Measurements from ENCODE around the gene ALDH1L2. TPM values are rescaled to one million over a fixed set of nuclear protein-coding genes. Genes with fewer than 3 reads are reported as not detected.

The ALDH1L2 gene
- total and polyA plus RNA-seq, 9 of the 15 experiments (the other 6 are each of a cell fraction or from before 2014, with no cell fraction given): 1.1 to 9.9 (median 3.8) TPM

GRCh38 chr12:105053116-105053572, 31.1 kb downstream of the ALDH1L2 start (continued):
- TF ChIP-seq CTCF (IDR thresholded peaks at IDR 0.05 in 2 of 3, conservative IDR thresholded peaks at IDR 0.05 in 1 of 3; ENCODE audit: insufficient read depth in 2 of 3, low read depth in 1 of 3, low read length in 3 of 3) (peak; percentile 62 to 90 (median 85)), SMC3 (conservative IDR thresholded peaks at IDR 0.05; ENCODE audit: insufficient read depth, low read depth, low read length) (peak; percentile 63)

GRCh38 chr12:105051981-105052380, 32.3 kb downstream of the ALDH1L2 start:
- H3K27ac ChIP-seq (ENCODE audit: extremely low read depth, low read depth, low read length): no peak overlapping the region
- ChIA-PET CTCF (ENCODE audit: low intra/inter-chr PET ratio) (interaction anchor here (0.6 to 1.0 kb wide), 2 partner anchors 67 to 116 kb away, joined by 3 to 4 read pairs; no protein-coding TSS in a partner anchor), POLR2A (no interaction called here)
- H3K4me3 ChIP-seq: no peak overlapping the region
- no peaks in the 10 kb centered on the region for H3K4me1 ChIP-seq (replicated peaks in 1 of 2; ENCODE audit: control insufficient read depth in 2 of 2, insufficient read depth in 2 of 2, low read length in 2 of 2)
- no peaks in the 10 kb centered on the region; the same call in 1 of the 2 replicates for H3K9me3 ChIP-seq (replicated peaks; ENCODE audit: control insufficient read depth, insufficient read depth, low read depth, low read length)
- no peak overlapping the region for H3K4me2 ChIP-seq (ENCODE audit: insufficient read depth, low read length)
- no peaks in the 10 kb centered on the region for H3K27me3 ChIP-seq (ENCODE audit: control insufficient read depth in 2 of 2, insufficient read depth in 2 of 2, low read length in 2 of 2)
- FAIRE-seq (no peak), ATAC-seq (no peak), DNase-seq (ENCODE audit: extremely low read depth in 1 of 4, low spot score in 3 of 4) (no peak)
- no peaks in the 10 kb centered on the region; the same call in 2 of the 3 replicates for H3K36me3 ChIP-seq (ENCODE audit: control insufficient read depth, insufficient read depth, low read length)
- WGBS (ENCODE audit: insufficient coverage, low coverage, missing lambda C conversion rate): 46% methylated on average over 4 of the region's 4 CpGs
- no peak for TF ChIP-seq WHSC1 (IDR thresholded peaks at IDR 0.05; ENCODE audit: low read length)
- TF ChIP-seq ZFPM2 (CRISPR knock-in tag; IDR thresholded peaks at IDR 0.05): no peak
- no peak for TF ChIP-seq MNT (conservative IDR thresholded peaks at IDR 0.05)
- no peak for TF ChIP-seq E4F1 (CRISPR knock-in tag; IDR thresholded peaks at IDR 0.05; ENCODE audit: borderline replicate concordance)
- TF ChIP-seq NFXL1 (CRISPR knock-in tag; IDR thresholded peaks at IDR 0.05): no peak
- BruUV-seq (replicated peaks): no TSS peak
- intact Hi-C loops (cut with micrococcal nuclease) (loop anchor here (5.0 to 10.0 kb wide), 6 partner anchors 65 to 850 kb away; partner anchors contain the start of gene NOPCHAP1), in situ Hi-C loops (cut with MboI) (loop anchor here (5.0 to 25.0 kb wide), 2 partner anchors 675 to 840 kb away; partner anchors contain the start of gene TXNRD1)
- H3K9ac ChIP-seq (ENCODE audit: insufficient read depth in 1 of 2, low read depth in 2 of 2, low read length in 2 of 2): no peak overlapping the region
- H4K20me1 ChIP-seq (replicated peaks; ENCODE audit: control insufficient read depth, insufficient read depth, low read length): no peaks in the 10 kb centered on the region
- no peaks in the 10 kb centered on the region for H3K79me2 ChIP-seq (ENCODE audit: control insufficient read depth, insufficient read depth, low read length)
- H2AFZ ChIP-seq (ENCODE audit: low read depth, low read length): no peak overlapping the region
- H3K9me1 ChIP-seq (ENCODE audit: control insufficient read depth, insufficient read depth, low read length): no peaks in the 10 kb centered on the region

Data from K562 (cell line).